ENCODE data around the gene LUM.
"Not testable (repeated sequence)": the region's sequence is repeated elsewhere in the genome, so short reads cannot be mapped to it uniquely, and the experiment has no call there.

LUM gene

DNA sequence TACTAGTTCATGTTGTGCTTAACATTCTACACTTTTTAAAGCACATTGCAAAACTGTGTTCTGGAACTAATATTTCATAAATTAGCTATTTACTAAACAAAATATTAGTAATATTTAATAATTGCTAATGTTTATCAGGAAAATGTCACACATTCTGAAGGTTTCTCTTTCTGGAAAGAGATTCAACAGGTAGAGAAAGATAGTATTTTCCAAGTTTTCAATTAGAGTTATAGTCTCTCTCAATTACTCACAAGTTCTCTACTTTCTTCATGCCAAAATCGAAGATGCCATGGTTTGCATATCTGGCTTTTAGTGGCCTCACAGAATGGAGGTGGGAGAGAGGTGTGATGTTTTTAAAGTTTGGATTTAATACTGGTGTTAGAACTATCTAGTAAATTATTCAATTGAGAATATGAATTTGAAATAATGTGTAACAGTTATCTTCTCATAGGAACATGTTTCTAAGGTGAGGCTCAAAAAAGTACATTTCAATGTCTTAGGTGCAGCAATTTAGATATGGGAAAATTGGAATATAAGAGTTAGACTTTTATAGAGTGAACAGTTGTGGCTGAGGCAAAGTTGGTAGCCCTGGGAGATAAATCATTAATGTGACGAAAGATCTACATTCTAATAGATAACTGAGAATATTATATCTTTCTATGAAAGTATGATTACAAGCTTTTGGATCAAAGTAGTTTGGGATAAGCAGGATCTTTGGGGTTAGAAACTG is 1.5 kb downstream of the LUM start:
- DNase-seq: no peak

DNA sequence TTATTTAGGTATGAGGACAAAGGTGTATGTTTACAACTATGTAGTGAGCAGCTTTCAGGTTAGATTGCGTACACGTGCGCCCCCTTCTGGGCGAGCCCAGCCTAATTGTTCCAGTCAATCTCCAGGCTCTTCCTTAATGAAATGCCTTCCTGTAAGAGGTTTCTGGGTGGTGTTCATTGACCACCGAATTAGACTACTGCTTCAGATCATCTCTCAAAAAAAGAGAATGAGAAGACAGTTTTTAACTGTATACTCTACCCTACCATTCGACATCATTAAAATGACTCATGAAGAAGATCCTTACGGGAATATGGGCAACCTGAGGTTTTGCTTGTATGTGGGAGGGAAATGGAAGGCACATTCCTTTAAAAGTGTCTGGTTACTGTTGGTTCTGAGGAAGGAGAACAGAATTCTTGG is 2.1 kb downstream of the LUM start:
- DNase-seq: peak in 1 of 2 experiments; percentile 19

DNA sequence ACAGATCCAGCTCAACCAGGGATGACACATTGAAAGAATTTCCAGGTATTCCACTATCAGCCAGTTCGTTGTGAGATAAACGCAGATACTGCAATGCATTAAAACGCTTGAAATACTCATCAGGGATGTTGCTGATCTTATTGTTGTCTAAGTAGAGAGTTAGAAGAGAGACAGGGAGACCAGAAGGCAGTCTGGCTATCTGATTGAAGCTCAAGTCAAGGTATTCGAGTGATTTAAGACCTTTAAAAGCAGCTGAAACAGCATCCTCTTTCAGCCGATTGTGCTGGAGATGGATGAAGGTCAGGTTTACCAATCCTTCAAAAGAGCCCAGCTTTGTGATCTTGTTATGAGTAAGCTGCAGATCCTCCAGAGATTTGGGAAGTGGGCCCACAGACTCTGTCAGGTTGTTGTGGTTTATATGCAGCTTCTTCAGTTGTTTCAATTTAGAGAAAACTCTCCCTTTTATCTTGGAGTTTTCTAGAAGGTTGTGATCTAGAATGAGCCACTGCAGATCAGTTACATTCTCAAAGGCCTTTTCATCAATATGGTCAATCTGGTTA is 3.0 kb downstream of the LUM start:
- no peak for DNase-seq

DNA sequence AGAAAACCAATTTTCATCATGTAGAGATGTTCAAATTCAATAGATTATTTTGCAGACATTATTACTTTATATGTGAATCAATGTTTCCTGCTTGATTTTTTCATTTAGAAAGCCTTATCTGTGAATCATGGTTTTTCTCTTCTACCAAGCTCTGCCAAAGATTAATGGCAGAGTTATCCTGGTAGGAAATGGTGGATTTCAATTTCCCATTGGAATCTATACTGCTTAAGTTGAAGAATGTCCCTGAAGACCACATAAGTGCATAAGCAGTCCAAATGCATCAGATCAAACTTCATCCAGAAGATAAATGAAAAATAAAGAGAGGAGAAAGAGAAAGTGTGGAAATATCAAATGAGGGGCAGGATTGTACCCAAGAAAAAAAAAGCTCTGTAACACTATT is 5.0 kb downstream of the LUM start:
- DNase-seq: no peak

DNA sequence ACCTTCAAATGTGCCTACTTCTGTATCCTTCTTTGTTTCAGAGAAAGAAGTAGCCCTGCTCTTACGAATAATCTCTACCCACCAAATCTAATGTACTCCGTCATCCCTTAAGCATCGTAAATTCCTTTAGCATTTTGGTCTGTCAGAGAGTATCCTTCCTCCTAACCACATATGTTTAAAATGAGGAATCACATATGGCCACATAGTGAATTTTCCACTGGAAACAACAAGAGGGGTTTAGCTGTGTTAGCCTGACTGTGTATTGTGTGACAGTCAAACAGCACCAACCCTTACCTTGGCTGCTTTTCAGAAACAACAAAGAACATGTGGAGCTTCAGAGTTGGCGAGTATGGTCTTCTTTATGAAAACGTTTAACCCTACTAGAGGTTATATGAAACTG is 5.5 kb downstream of the LUM start:
- peak in 1 of 2 experiments; percentile 40 for DNase-seq

DNA sequence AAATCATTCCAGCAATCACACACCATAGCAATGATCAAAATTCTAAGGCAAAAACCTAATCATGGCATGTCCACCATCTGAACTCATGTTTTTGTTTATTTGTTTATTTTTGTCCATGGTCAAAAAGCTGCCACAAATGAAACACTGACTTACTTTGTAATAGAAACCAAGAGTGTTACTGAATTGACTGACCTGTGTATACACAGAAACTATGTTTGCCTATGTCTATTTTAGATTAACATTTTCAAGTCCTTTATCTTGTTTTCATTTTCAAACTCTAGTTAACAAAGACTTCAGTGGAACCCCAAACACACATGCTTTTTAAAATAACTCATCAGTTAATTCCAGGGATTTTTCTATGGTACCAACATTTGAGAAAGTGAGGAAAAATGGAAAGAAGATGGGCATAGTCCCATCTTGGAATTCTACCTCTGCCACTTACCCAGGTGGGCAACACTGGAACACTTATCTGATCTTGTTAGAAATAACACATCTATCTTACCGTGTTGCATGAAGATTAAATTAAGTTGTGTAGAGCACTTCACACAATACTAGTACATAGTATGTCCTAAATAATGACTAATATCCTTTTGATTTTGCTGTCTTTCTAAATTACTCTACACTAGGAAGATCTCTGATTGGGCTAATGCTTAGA is 6.4 kb downstream of the LUM start:
- DNase-seq: no peak

DNA sequence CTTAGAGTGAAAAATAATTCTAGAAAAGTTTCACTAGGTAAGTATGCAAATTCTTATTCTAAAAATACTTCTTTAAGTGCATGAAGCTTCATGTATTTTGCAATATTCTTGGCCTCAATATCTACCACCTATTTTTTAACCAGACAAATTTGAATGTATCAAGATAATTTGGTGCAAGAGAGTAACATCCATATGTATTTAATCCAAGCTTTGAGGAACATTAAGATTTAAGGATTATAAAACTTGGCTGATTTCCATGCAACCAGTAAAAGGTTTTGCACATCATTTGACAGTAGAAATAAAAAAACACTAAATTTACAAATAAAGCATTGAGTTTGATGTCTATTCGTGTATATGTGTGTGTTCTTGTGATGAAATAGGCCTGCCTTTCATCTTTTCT is 7.7 kb downstream of the LUM start:
- DNase-seq: no peak

DNA sequence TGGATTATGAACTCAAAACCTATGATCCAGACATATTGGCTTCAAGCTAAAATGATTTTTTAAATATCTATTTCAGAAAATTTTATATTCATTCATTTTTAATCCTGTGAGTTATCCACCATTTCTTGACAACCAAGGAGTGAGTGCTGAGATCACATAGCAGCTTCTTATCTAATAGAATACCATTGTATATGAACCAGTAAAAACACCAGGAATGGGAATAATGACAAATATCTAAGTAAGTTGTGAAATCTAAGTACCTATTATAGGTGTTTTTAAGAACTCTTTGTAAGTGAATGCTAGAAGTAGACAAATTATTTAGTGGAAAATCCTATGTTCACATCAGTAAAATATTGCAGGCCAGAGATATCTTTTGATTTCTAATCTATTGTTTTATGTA is 8.2 kb downstream of the LUM start:
- no peak for DNase-seq

- no peak for DNase-seq
Observed at GRCh38 chr12:91100906-91101305, 10.4 kb downstream of the LUM start.

DNA sequence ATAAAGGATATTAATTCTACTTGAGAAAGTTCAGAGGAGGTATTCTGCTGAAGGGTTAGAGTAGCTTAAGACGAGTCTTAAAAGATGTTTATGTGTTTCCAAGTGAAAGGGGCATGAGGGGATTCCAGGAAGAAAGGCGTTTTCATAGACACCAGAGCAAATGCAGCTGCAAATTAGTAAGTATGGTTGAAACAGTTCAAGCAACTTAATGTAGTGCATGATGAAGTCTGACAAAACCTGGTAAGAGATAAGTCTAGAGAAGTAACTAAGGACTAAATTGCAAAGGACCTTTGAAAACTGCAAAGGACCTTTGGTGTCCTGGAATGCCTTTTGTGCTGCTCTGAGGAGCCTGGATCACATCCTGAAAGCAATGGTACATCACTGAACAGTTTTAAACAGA is 11.5 kb downstream of the LUM start:
- DNase-seq: no peak

- no peak for DNase-seq
Observed at GRCh38 chr12:91099341-91099740, 12.0 kb downstream of the LUM start.

- DNase-seq: no peak
Observed at GRCh38 chr12:91098941-91099340, 12.4 kb downstream of the LUM start.

DNA sequence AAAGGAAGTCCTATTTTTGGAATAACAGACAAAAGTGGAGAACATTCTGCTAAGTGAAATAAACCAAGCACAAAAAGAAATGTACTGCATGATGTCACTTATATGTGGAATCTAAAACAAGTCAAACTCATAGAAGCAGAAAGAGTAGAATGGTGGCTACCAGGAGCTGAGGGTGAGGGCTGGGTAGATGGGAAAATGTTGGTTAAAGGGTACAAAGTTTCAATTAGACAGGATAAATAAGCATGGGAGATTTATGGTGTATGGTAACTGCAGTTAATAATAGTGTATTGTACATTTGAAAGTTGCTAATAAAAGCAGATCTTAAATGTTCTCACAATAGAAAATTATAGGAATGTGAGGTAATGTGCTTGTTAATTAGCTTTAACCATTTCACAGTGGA is 12.8 kb downstream of the LUM start:
- no peak for DNase-seq

DNA sequence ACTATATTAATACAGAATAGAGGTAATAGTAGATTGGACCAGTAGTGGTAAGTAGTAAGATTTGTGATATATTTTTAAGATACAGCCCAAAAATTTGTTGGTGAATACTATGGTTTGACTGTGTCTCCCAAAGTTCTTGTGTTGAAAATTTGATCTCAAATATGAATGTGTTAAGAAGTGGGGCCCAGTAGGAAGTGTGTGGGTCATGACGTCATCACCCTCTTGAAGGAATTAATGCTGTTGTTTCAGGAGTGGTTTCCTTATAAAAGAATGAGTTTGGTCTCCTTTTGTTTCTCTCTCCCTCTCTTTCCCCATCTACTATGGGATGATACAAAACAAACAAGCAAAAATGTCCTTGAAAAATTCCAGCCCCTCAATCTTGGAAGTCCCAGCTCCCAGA is 16.3 kb downstream of the LUM start:
- DNase-seq: no peak

DNA sequence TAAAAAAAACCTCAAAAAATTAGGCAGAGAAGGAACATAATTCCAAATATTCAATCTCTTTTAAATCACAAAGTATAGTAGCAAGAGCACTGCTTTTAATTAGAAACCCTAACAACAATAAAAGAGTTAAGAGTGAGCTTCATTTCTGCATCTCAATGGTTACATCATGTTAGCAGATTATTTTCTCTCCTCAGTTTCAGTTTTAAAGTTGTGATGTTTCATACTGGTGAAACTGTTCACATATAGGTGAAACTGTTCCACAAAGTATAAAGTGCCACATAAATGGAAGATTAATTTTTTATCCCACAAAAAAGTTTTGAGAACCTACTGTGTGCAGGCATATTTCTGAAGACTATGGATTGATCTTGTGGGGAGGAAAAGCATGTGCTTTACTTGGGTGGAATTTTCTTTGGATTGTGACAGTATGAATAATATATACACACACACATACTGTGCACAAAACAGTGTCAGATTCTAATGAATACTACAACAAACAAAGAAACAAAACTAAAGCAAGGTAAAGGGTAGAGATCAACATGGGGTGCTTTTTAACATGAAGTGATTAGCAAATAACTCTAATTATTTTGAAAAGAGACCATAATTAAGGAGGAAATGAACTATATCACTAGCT is 17.1 kb downstream of the LUM start:
- DNase-seq: no peak

DNA sequence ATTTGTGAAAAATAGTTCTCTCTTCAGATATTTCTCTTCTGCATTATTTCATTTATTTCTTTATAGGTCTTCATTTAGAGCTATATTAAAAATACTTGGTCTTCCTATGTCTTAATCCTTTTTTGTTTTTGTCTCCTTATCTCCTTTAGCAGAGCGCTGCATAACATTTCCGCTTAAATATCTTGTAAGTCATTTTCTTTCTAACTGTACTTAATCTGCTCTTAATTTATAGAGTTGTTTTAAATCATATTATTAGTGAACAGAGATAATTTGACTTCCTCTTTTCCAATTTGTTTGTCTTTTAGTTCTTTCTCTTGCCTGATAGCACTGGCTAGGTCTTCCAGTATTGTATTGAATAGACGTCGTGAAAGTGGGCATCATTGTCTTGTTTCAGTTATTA is 18.0 kb downstream of the LUM start:
- DNase-seq: no peak

- no peak for DNase-seq
Observed at GRCh38 chr12:91091916-91092715, 19.2 kb downstream of the LUM start.

- not testable (repeated sequence) for DNase-seq
Observed at GRCh38 chr12:91089953-91090352, 21.3 kb downstream of the LUM start.

DNA sequence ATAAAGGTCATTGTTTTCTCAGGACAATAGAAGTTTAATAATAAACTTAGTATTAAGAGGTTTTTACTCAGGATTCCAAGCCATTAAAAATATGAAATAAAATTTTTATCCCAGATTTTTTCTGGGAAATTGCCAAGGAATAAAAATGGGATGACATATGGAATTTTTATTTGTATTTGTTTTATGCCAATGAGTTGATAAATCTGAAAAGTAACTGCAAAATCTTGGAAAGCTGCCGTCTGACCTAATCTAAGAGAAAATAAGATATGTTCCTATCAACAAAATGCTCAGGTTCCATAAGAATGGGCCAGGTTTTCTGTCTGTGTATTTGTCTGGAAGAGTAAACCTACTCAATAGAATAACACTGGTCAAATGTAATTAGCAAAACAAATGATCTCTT is 31.3 kb downstream of the LUM start:
- DNase-seq: no peak

DNA sequence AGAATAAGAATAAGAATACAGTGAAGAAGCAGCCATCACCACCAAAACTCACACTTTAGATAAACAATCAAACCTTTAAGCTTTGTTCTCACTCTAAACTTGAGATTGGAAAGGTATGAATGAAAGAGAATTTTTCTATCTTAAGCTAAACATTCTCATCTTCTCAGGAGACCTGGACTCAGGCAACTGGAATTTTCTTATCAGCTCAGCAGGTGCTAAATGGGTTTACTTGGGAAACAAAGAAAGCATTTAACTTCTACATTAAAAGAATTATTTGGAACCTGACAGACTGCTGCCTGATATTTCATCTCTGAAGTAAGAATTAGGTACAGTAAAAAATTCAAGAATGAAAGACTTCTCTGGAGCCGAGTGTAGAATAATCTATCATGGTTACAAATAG is 32.8 kb downstream of the LUM start:
- no peak for DNase-seq

- DNase-seq: no peak
Observed at GRCh38 chr12:91077228-91077954, 33.9 kb downstream of the LUM start.

GRCh38 chr12:91074851-91075250 is 36.4 kb downstream of the LUM start:
- no peak for DNase-seq

Measured in NCI-H446 (cell line).